Thyroid gland (tissue), 4 donors: ENCODE data around the gene CLK2. TPM values are rescaled to one million over a fixed set of nuclear protein-coding genes. Genes with fewer than 3 reads are reported as not detected.
A peak's percentile ranks its signal among the peaks of the same experiment; 100 is the strongest.
"Not testable (repeated sequence)": the region's sequence is repeated elsewhere in the genome, so short reads cannot be mapped to it uniquely, and the experiment has no call there.

ENCODE experiments used
- DNase-seq, 2 donors: peaks; one replicate each; pipeline ENCODE4 v3.0.0-alpha.2; 2019
- H3K27ac ChIP-seq, 3 donors: fragments of 200-600 bp; sonication (generic); 1 replicate in 2 of 3; 2 replicates in 1 of 3; pipeline ENCODE4 v1.5.1; 2016 to 2019; ENCODE audit warnings: mild to moderate bottlenecking in 1 of 3, moderate library complexity in 1 of 3
- H3K27me3 ChIP-seq: fragments of 200-600 bp; sonication (generic); one replicate; pipeline ENCODE4 v1.5.1; 2019
- H3K36me3 ChIP-seq, 2 donors: fragments of 200-600 bp; sonication (generic); one replicate each; pipeline ENCODE4 v1.5.1; 2016 to 2019
- H3K4me1 ChIP-seq, 2 donors: fragments of 200-600 bp; sonication (generic); one replicate each; pipeline ENCODE4 v1.5.1; 2017 to 2019
- H3K4me3 ChIP-seq, 3 donors: fragments of 200-600 bp; sonication (generic); replicated peaks in 1 of 3; 1 replicate in 2 of 3; 2 replicates in 1 of 3; pipeline ENCODE4 v1.5.1; 2016; ENCODE audit warnings: mild to moderate bottlenecking in 1 of 3
- H3K9me3 ChIP-seq: fragments of 200-600 bp; sonication (generic); one replicate; pipeline ENCODE4 v1.5.1; 2017
- POLR2A ChIP-seq, 2 donors: fragments of 450-650 bp; IDR thresholded peaks; one replicate each; pipeline ENCODE4 v1.6.1; 2017; ENCODE audit warnings: antibody characterized with exemption in 2 of 2, mild to moderate bottlenecking in 2 of 2, moderate library complexity in 1 of 2
- WGBS, 2 donors: methylation state at CpG; one replicate each; pipeline ENCODE4 v1.1.5; 2017; 5-methylcytosine and 5-hydroxymethylcytosine counted together
- intact Hi-C: fragments of 100-400 bp; cut with DNase I; formaldehyde crosslinking; loops from one replicate; pipeline ENCODE4 v1.15.1; 2023
- total RNA-seq, 4 donors: library from RNA; depleted of rRNA; stranded (reverse); fragments of >200 nt; gene quantifications; one replicate each; pipeline ENCODE4 v1.2.3, GENCODE V29; 2016
- TF ChIP-seq, protein P1 (sequence below), 6 experiments: fragments of 200-600 bp in 3 of 6; fragments of 450-650 bp in 3 of 6; sonication (generic) in 3 of 6; IDR thresholded peaks; one replicate each; pipeline ENCODE4 v1.5.1; 2016 to 2019; ENCODE audit warnings: antibody characterized with exemption in 6 of 6, mild to moderate bottlenecking in 2 of 6, inconsistent platforms in 1 of 6, moderate library complexity in 1 of 6

The CLK2 gene
- total RNA-seq, 4 donors from 2014 or later, result 40.0 to 61.6 (median 56.2) TPM

DNA sequence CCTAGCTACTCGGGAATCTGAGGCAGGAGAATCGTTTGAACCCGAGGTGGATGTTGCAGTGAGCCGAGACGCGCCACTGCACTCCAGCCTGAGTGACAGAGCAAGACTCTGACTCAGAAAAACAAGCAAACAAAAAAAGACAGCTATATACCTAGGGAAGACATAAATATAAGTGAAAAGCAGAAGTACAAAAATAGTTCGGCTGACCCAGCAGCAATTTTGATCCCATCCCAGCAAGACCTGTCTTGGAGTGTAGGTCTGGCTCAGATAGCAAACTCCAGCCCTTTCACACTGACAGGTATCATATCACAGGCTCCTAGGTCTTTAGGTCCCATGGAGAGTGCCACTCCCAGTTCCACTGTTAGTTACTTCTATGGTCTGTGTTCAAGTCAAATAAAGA is 50.3 kb downstream of the CLK2 start:
- H3K27ac ChIP-seq, result no peak overlapping the region
- peaks cover 29 to 35% of the 10 kb centered on the region in 2 donors for H3K4me1 ChIP-seq
- 80 to 85% methylated on average over 7 of the region's 7 CpGs for WGBS, 2 donors
- no peaks in the 10 kb centered on the region for H3K27me3 ChIP-seq
- no peaks in the 10 kb centered on the region for H3K36me3 ChIP-seq
- no peak for TF ChIP-seq POLR2A (IDR thresholded peaks at IDR 0.05)
- TF ChIP-seq, protein P1, sequence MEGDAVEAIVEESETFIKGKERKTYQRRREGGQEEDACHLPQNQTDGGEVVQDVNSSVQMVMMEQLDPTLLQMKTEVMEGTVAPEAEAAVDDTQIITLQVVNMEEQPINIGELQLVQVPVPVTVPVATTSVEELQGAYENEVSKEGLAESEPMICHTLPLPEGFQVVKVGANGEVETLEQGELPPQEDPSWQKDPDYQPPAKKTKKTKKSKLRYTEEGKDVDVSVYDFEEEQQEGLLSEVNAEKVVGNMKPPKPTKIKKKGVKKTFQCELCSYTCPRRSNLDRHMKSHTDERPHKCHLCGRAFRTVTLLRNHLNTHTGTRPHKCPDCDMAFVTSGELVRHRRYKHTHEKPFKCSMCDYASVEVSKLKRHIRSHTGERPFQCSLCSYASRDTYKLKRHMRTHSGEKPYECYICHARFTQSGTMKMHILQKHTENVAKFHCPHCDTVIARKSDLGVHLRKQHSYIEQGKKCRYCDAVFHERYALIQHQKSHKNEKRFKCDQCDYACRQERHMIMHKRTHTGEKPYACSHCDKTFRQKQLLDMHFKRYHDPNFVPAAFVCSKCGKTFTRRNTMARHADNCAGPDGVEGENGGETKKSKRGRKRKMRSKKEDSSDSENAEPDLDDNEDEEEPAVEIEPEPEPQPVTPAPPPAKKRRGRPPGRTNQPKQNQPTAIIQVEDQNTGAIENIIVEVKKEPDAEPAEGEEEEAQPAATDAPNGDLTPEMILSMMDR (IDR thresholded peaks at IDR 0.05), result no peak
- intact Hi-C loops, result no loop called here
- no peak overlapping the region for H3K4me3 ChIP-seq
- no peaks in the 10 kb centered on the region for H3K9me3 ChIP-seq
- no peak for DNase-seq

DNA sequence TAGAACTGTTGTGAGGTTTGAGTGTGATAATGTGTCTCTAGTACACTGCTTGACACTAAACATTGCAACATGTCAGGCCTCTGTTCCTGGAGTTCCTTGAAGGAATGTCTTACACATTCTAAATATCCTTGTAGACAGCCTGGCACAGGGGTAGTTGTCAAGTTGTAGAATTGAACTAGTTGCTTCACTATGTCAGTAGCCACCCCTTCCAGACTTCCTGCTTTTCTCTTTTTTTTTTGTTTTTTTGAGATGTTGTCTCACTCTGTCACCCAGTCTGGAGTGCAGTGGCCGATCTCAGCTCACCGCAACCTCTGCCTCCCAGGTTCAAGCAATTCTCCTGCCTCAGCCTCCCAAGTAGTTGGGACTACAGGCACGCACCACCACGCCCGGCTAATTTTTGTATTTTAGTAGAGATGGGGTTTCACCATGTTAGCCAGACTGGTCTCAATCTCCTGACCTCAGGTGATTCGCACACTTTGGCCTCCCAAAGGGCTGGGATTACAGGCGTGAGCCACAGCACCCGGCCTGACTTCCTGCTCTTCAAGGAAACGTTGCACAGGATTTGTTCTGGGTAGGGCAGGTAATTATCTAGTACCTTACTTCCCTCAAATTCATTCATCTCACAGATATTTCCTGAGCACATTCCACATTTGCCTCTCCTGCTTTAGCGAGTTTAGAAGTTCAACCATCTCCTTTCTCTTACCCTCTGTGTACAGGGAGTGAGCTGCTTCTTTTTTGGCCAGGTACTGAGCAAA is 52.9 kb downstream of the CLK2 start:
- H3K9me3 ChIP-seq, H3K4me3 ChIP-seq, H3K36me3 ChIP-seq, intact Hi-C loops, H3K27ac ChIP-seq, H3K27me3 ChIP-seq, DNase-seq: not testable (repeated sequence)
- 92 to 93% methylated on average over 10 of the region's 10 CpGs for WGBS, 2 donors
- H3K4me1 ChIP-seq, result peaks cover 15 to 17% of the 10 kb centered on the region in 2 donors

DNA sequence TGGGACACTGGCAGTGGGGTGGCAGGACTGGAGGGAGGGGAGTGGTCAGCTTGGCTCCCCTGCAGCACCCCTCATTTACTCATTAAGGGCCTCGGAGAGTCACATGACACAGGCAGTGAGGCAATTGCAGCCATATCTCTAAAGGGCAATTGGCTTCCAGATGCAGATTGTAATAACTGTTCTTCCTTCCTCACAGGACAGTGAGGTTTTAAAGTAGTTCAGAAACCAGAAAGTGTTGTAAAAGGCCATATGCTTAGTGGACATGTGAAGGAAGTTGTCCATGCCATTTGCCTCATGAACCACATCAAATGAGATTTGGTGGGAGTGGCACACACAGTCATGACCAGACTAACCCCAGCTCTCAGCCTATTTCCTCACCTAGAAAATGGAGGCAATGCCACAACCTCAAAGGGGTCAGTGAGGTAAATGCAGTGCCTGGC is 53.7 kb downstream of the CLK2 start:
- no peak for TF ChIP-seq POLR2A (IDR thresholded peaks at IDR 0.05)
- TF ChIP-seq, protein P1 (IDR thresholded peaks at IDR 0.05), result no peak

DNA sequence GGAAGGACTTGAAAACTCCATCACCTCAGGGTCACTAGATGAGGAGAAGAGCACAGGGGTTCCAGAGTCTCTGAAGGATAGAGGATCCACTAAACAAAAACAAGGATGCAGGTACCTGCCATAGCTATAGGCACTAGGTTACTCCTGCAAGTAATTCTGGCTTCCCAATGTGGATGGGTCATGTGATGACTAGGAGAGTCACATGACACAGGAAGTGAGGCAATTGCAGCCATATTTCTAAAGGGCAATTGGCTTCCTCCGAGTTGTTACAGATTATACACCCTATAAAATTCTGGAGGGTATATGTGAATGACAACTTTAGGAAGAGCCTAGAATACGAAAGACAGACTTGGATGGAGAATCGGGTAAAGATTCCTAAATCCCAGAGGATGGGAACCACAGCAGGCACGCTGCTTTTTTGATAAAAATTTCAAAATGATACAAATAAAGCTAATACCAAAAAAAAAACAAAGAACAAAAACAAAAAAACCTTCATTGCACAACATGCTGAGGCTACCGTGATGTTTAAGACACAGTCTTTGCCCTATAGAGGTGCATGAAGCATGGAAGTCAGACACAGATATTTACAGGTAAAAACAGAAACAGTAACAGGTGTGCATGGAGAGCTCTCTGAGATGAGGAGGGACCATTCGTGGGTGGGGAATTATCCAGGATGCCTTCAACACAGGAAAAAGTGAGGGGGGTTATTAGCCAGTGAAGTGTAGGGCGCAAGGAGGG is 54.3 kb downstream of the CLK2 start:
- H3K4me3 ChIP-seq, result no peak overlapping the region
- intact Hi-C loops, result no loop called here
- WGBS, 2 donors, result 32 to 41% methylated on average over 7 of the region's 7 CpGs
- no peak overlapping the region for H3K27ac ChIP-seq
- no peaks in the 10 kb centered on the region for H3K27me3 ChIP-seq
- no peaks in the 10 kb centered on the region for H3K9me3 ChIP-seq
- H3K4me1 ChIP-seq, result peaks cover 8 to 9% of the 10 kb centered on the region in 2 donors
- TF ChIP-seq POLR2A (IDR thresholded peaks at IDR 0.05), result no peak
- TF ChIP-seq, protein P1 (IDR thresholded peaks at IDR 0.05), result no peak
- peak; percentile 53 to 64 for DNase-seq
- no peaks in the 10 kb centered on the region for H3K36me3 ChIP-seq

More for the DNA sequence above, 53.7 kb downstream of the CLK2 start:
- 0 to 29% methylated on average over 1 of the region's 1 CpG for WGBS, 2 donors
- peaks cover 12 to 13% of the 10 kb centered on the region in 2 donors for H3K4me1 ChIP-seq
- H3K9me3 ChIP-seq, result no peaks in the 10 kb centered on the region
- no peak overlapping the region for H3K4me3 ChIP-seq
- no peaks in the 10 kb centered on the region for H3K36me3 ChIP-seq
- intact Hi-C loops, result no loop called here
- H3K27ac ChIP-seq, result no peak overlapping the region
- no peaks in the 10 kb centered on the region for H3K27me3 ChIP-seq
- peak; percentile 48 to 55 for DNase-seq

DNA sequence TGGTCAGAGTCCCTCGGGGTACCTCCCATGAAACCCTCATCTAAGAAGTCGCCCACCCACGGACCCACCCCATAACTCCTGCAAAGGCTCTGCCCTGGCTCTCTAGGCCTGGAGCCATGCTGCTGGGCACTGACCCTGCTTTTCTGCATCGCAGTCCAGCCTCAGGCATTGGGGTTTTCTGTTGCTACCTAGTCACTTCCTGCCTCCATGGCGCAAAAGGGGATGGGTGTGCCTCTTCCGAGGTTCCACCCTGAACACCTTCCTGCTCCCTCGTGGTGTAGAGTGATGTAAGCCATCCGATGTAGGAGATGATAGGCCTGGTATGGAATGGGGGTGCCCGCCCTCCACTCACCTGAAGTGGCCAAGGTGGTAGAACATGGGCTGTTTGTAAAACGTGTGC is 58.6 kb downstream of the CLK2 start:
- H3K27me3 ChIP-seq, DNase-seq, H3K4me1 ChIP-seq, H3K27ac ChIP-seq, H3K9me3 ChIP-seq, H3K4me3 ChIP-seq, intact Hi-C loops, H3K36me3 ChIP-seq: not testable (repeated sequence)
- 80 to 100% methylated on average over 1 to 7 of the region's 10 CpGs for WGBS, 2 donors

Other genes starting within 250 kb of the CLK2 start
- 1 to 10 TPM in 1 of 4 donors, under 1 TPM in 2, not detected in 1; 0.33 to 4.2 (median 0.50) TPM for gene DCST2, start 239.7 kb downstream of the CLK2 start, total RNA-seq
- gene DCST1, start 239.7 kb downstream of the CLK2 start, total RNA-seq, result under 1 TPM in 1 of 4 donors, not detected in 3; 0.24 TPM
- 10 to 100 TPM; 51.3 to 75.5 (median 65.6) TPM for gene ADAM15, start 222.2 kb downstream of the CLK2 start, total RNA-seq
- gene EFNA4, start 209.8 kb downstream of the CLK2 start, total RNA-seq, result 10 to 100 TPM in 2 of 4 donors, 1 to 10 TPM in 2; 7.5 to 13.1 (median 9.9) TPM
- 1 to 10 TPM; 1.2 to 2.9 (median 2.0) TPM for gene EFNA3, start 194.7 kb downstream of the CLK2 start, total RNA-seq
- 100 to 1,000 TPM in 1 of 4 donors, 10 to 100 TPM in 3; 56.1 to 129 (median 83.1) TPM for gene EFNA1, start 145.6 kb downstream of the CLK2 start, total RNA-seq
- 10 to 100 TPM; 30.9 to 42.2 (median 32.7) TPM for gene SLC50A1, start 137.7 kb downstream of the CLK2 start, total RNA-seq
- 100 to 1,000 TPM in 2 of 4 donors, 10 to 100 TPM in 2; 43.3 to 154 (median 94.8) TPM for gene DPM3, start 133.0 kb downstream of the CLK2 start, total RNA-seq
- gene KRTCAP2, start 100.2 kb downstream of the CLK2 start, total RNA-seq, result 100 to 1,000 TPM in 3 of 4 donors, 10 to 100 TPM in 1; 79.8 to 263 (median 162) TPM
- under 1 TPM in 1 of 4 donors, not detected in 3; 0.45 TPM for gene TRIM46, start 99.7 kb downstream of the CLK2 start, total RNA-seq
- gene THBS3, start 65.6 kb downstream of the CLK2 start, total RNA-seq, result 10 to 100 TPM in 3 of 4 donors, 1 to 10 TPM in 1; 8.5 to 25.7 (median 18.2) TPM
- gene MTX1, start 64.8 kb downstream of the CLK2 start, total RNA-seq, result 10 to 100 TPM; 37.9 to 75.5 (median 52.1) TPM
- 10 to 100 TPM in 1 of 4 donors, 1 to 10 TPM in 3; 5.6 to 12.0 (median 7.8) TPM for gene ENTREP3, start 18.0 kb downstream of the CLK2 start, total RNA-seq
- 10 to 100 TPM; 51.9 to 73.5 (median 62.7) TPM for gene SCAMP3, start 11.1 kb downstream of the CLK2 start, total RNA-seq
- gene HCN3, start 4.0 kb upstream of the CLK2 start, total RNA-seq, result 1 to 10 TPM; 1.5 to 2.9 (median 2.2) TPM
- not detected for gene PKLR, start 27.9 kb upstream of the CLK2 start, total RNA-seq
- 100 to 1,000 TPM in 1 of 4 donors, 10 to 100 TPM in 3; 89.0 to 103 (median 98.9) TPM for gene FDPS, start 35.4 kb upstream of the CLK2 start, total RNA-seq
- 10 to 100 TPM; 14.9 to 20.1 (median 16.9) TPM for gene RUSC1, start 47.4 kb upstream of the CLK2 start, total RNA-seq